ENCODE results near the gene COL6A2. TPM values are rescaled to one million over a fixed set of nuclear protein-coding genes. Genes with fewer than 3 reads are reported as not detected.
A peak's percentile ranks its signal among the peaks of the same experiment; 100 is the strongest.

COL6A2 gene
- total RNA-seq, 1 donor from 2014 or later: 5.2 TPM

DNA sequence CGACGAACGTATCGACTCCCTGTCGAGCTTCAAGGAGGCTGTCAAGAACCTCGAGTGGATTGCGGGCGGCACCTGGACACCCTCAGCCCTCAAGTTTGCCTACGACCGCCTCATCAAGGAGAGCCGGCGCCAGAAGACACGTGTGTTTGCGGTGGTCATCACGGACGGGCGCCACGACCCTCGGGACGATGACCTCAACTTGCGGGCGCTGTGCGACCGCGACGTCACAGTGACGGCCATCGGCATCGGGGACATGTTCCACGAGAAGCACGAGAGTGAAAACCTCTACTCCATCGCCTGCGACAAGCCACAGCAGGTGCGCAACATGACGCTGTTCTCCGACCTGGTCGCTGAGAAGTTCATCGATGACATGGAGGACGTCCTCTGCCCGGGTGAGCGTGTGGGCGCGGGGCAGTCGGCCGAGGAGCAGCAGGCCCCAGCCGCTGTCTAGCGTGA lies 28.0 kb downstream of the COL6A2 start:
- H3K79me2 ChIP-seq (ENCODE audit: low read depth): no peaks in the 10 kb centered on the region
- Mint-ChIP-seq H3K9me3 (no peaks in the 10 kb centered on the region), H3K27me3 (ENCODE audit: insufficient read depth, low read depth) (peaks cover 3% of the 10 kb centered on the region), H3K4me1 (peaks cover 5% of the 10 kb centered on the region), H3K27ac (no peak overlapping the region), H3K36me3 (no peaks in the 10 kb centered on the region), H3K4me3 (no peak overlapping the region)
- TF ChIP-seq EZH2 (IDR thresholded peaks at IDR 0.05) (no peak), EZH2phosphoT487 (IDR thresholded peaks at IDR 0.05) (no peak)
- TF ChIP-seq, protein P1, sequence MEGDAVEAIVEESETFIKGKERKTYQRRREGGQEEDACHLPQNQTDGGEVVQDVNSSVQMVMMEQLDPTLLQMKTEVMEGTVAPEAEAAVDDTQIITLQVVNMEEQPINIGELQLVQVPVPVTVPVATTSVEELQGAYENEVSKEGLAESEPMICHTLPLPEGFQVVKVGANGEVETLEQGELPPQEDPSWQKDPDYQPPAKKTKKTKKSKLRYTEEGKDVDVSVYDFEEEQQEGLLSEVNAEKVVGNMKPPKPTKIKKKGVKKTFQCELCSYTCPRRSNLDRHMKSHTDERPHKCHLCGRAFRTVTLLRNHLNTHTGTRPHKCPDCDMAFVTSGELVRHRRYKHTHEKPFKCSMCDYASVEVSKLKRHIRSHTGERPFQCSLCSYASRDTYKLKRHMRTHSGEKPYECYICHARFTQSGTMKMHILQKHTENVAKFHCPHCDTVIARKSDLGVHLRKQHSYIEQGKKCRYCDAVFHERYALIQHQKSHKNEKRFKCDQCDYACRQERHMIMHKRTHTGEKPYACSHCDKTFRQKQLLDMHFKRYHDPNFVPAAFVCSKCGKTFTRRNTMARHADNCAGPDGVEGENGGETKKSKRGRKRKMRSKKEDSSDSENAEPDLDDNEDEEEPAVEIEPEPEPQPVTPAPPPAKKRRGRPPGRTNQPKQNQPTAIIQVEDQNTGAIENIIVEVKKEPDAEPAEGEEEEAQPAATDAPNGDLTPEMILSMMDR (IDR thresholded peaks at IDR 0.05): no peak
- H3K4me2 ChIP-seq: no peak overlapping the region
- H3K27me3 ChIP-seq: no peaks in the 10 kb centered on the region
- no peak overlapping the region for H3K27ac ChIP-seq
- no peak overlapping the region for H3K4me3 ChIP-seq
- H4K20me1 ChIP-seq (ENCODE audit: low read depth): no peaks in the 10 kb centered on the region
- no peak for DNase-seq (ENCODE audit: low spot score)
- no peaks in the 10 kb centered on the region for H3F3A ChIP-seq (ENCODE audit: low read depth)
- no peak overlapping the region for H2AFZ ChIP-seq (replicated peaks)
- no peaks in the 10 kb centered on the region for H3K36me3 ChIP-seq
- no peak overlapping the region for H3K9ac ChIP-seq
- H3K4me1 ChIP-seq: peaks cover 9% of the 10 kb centered on the region
- H3K9me3 ChIP-seq (ENCODE audit: low read depth): no peaks in the 10 kb centered on the region

DNA sequence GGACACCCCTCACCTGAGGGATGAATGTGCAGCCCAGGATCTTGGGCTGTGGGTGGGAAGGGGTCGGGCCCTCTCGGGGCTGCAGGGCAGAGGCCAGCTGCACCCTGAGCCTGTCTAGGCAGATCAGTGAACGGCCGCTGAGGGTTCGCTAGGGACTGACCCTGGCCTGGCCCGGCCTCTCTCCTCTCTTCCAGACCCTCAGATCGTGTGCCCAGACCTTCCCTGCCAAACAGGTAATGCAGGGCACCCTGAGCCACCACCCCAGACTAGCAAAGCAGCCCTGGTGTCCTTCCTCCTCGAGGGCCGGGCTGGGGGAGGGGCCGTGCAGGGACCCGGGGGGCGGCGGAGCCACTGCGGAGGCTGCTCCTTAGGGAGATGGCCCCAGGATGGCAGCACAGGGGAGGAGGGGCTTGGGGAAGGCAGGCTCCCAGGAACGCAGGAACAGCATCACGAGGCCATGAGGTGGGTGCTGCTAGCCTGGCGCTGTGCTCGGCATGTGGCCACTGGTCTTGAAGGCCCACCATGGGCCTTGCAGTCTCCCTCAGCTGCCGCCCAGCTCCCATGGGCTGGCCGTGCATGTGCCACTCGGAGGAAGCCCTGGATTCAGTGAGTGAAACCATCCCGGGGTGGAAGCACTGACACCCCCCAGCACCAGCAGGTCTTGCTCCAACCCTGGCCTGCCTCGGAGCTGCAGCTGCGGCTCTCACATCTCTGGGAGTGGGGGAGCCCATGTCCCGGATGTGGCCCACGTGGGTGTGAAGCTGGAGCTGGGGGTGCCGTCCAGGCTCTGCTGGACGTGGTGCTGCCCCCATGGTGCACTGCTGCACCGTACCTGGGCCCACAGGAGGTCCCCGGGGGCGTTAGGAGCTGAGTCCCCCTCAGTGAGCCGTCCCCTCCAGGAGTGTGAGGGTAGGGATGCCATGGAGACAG lies 28.7 kb downstream of the COL6A2 start:
- DNase-seq (ENCODE audit: low spot score): no peak
- H4K20me1 ChIP-seq (ENCODE audit: low read depth): no peaks in the 10 kb centered on the region
- H2AFZ ChIP-seq (replicated peaks): no peak overlapping the region

DNA sequence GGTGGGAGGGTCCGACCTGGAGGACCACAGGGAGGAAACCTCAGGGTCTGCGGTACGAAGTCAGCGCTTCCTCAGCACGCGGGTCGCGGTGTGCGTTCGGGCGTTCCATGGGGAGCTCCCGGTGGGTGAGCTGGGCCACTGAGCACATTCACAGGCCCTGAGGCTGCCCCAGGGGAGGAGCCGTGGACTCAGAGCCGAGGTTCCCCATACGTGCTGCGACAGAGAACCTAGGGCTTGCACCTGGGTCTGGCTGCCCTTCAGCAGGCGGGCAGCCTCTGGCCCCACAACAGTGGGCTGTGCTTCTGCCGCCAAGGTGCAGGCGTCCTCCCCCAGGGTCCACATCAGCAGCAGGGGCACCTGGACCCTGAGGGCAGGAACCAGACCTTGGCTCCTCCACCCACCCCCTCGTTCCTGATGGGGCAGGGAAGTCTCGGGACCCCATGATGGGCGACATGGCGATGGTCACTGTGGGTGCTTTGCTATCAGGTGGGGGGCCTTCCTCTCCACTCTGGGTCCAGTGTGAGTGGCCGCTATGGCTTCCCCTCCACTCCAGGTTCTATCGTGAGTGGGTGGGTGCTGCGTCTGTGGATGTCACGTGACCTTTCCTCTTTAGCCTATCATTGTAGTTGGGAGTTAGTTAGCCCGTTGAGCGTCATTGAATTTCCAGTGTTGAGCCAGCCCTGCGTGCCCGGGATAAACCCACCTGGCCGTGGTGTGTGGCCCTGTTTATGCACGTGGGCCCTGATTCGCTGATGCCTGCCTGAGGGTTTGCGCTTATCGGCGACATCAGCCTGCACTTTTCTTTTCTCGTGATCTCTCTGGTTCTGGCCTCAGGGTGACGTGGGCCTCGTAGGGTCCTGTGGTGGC lies 29.6 kb downstream of the COL6A2 start:
- peaks cover 5% of the 10 kb centered on the region for H3K4me1 Mint-ChIP-seq
- no peak overlapping the region for H3K27ac ChIP-seq
- no peaks in the 10 kb centered on the region for H3K36me3 Mint-ChIP-seq
- no peak overlapping the region for H3K4me3 ChIP-seq
- DNase-seq (ENCODE audit: low spot score): no peak
- no peaks in the 10 kb centered on the region for H3F3A ChIP-seq (ENCODE audit: low read depth)
- H3K4me1 ChIP-seq: peaks cover 9% of the 10 kb centered on the region
- H3K27ac Mint-ChIP-seq: peak overlapping the region; percentile 76
- no peaks in the 10 kb centered on the region for H3K9me3 Mint-ChIP-seq
- no peak overlapping the region for H3K4me3 Mint-ChIP-seq
- H3K27me3 Mint-ChIP-seq (ENCODE audit: insufficient read depth, low read depth): peaks cover 3% of the 10 kb centered on the region
- H3K36me3 ChIP-seq: no peaks in the 10 kb centered on the region
- no peaks in the 10 kb centered on the region for H4K20me1 ChIP-seq (ENCODE audit: low read depth)
- no peak overlapping the region for H2AFZ ChIP-seq (replicated peaks)
- H3K27me3 ChIP-seq: no peaks in the 10 kb centered on the region
- H3K79me2 ChIP-seq (ENCODE audit: low read depth): no peaks in the 10 kb centered on the region
- no peak overlapping the region for H3K4me2 ChIP-seq
- TF ChIP-seq EZH2phosphoT487 (IDR thresholded peaks at IDR 0.05): no peak
- TF ChIP-seq, protein P1 (IDR thresholded peaks at IDR 0.05): no peak
- TF ChIP-seq EZH2 (IDR thresholded peaks at IDR 0.05): no peak
- H3K9me3 ChIP-seq (ENCODE audit: low read depth): no peaks in the 10 kb centered on the region
- H3K9ac ChIP-seq: no peak overlapping the region

More for the DNA sequence above, 28.7 kb downstream of the COL6A2 start:
- Mint-ChIP-seq H3K36me3 (no peaks in the 10 kb centered on the region), H3K9me3 (no peaks in the 10 kb centered on the region), H3K4me1 (peaks cover 5% of the 10 kb centered on the region), H3K4me3 (no peak overlapping the region), H3K27me3 (ENCODE audit: insufficient read depth, low read depth) (peaks cover 3% of the 10 kb centered on the region), H3K27ac (no peak overlapping the region)
- Histone ChIP-seq H3K27ac (no peak overlapping the region), H3K4me1 (peaks cover 9% of the 10 kb centered on the region), H3F3A (ENCODE audit: low read depth) (no peaks in the 10 kb centered on the region), H3K79me2 (ENCODE audit: low read depth) (no peaks in the 10 kb centered on the region), H3K36me3 (no peaks in the 10 kb centered on the region), H3K4me2 (no peak overlapping the region), H3K9ac (no peak overlapping the region), H3K9me3 (ENCODE audit: low read depth) (no peaks in the 10 kb centered on the region), H3K4me3 (no peak overlapping the region), H3K27me3 (no peaks in the 10 kb centered on the region)
- TF ChIP-seq EZH2 (IDR thresholded peaks at IDR 0.05): no peak
- no peak for TF ChIP-seq EZH2phosphoT487 (IDR thresholded peaks at IDR 0.05)
- TF ChIP-seq, protein P1 (IDR thresholded peaks at IDR 0.05): no peak

Measured in neural progenitor cell (in vitro differentiated cells).